Prostate gland (tissue), 2 donors: ENCODE measurements around the gene RNASE9.

Experiments used
- CTCF ChIP-seq, 4 experiments: fragments of 200-600 bp in 2 of 4; fragments of 450-650 bp in 2 of 4; sonication (generic) in 2 of 4; IDR thresholded peaks; 1 replicate in 3 of 4; 2 replicates in 1 of 4; pipeline ENCODE4 v1.5.1; 2016 to 2019; ENCODE audit warnings: antibody characterized with exemption in 4 of 4, mild to moderate bottlenecking in 2 of 4, moderate library complexity in 2 of 4
- POLR2A ChIP-seq: fragments of 450-650 bp; IDR thresholded peaks from one replicate; pipeline ENCODE4 v1.6.1; 2016; ENCODE audit warnings: antibody characterized with exemption, mild to moderate bottlenecking
- POLR2AphosphoS5 ChIP-seq: sonication (generic); formaldehyde crosslinking; IDR thresholded peaks from one replicate; pipeline ENCODE4 v1.6.1; 2017; ENCODE audit warnings: antibody characterized with exemption

DNA sequence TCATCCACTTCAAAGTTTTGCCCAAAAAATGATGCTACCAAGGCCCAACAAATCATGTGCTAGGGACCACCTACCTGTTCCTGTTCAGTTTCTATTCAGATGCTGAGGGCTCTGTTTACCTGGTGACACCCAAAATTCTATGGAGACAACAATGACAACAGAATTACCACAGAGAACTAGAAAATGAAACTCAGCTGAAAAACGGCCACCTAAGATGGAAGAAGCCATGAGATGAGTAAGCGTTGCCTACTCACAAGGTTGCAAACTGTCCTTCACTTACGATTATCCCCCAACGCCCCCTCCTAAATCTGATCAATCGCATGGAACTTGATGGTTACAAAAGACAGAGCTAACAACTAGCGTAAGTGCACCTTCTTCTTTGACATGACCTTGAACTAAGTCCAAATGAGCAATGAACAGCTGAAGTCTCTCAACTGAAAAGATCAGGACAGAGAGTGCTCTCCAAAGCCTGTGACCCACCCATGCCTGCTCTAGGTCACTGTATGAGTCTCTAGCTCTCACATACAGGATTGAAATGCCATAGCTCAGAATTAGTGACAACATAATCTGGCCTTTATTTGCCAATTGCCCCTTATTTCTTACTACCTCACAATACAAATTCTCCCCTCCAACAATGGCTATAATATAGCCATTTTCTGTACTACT lies 26.8 kb upstream of the RNASE9 start, which contains the start of gene RNASE11:
- TF ChIP-seq CTCF (IDR thresholded peaks at IDR 0.05) (no peak), POLR2A (no peak), POLR2AphosphoS5 (no peak)
